Measurements from ENCODE around the gene TMC1. TPM values are rescaled to one million over a fixed set of nuclear protein-coding genes. Genes with fewer than 3 reads are reported as not detected.

TMC1 gene
- total RNA-seq, 3 donors from 2014 or later, result under 0.01 to 0.16 TPM; not detected in 1

DNA sequence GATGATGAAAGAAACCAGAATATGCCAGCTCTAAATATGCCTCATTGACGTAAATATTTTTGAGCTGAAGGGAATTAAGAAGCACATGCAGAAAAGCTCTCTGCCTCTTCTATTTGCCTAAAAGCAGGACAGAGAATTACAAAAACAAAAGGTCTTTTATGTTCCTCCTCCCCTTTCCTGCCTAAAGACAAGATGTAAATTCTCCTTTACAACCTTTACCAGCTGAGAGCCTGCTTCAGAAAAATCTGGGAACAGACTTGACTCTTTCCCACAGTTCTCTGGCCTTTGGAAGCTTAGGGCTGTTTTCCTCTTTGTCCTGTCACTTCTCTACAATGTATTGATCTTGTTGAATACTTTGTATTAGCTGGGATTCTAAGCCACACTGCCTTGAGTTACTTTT lies 199.7 kb downstream of the TMC1 start:
- Histone ChIP-seq H3K27ac (no peak overlapping the region), H3K27me3 (no peaks in the 10 kb centered on the region), H3K4me1 (no peaks in the 10 kb centered on the region), H3K4me3 (no peak overlapping the region), H3K9me3 (peaks cover 0 to 4% of the 10 kb centered on the region in 2 donors), H3K36me3 (no peaks in the 10 kb centered on the region)
- DNase-seq (ENCODE audit: low spot score in 2 of 2), result no peak
- intact Hi-C loops (cut with DNase I; ENCODE audit: low total_unique reads), result no loop called here
- TF ChIP-seq POLR2AphosphoS5 (IDR thresholded peaks at IDR 0.05) (no peak), POLR2A (IDR thresholded peaks at IDR 0.05) (no peak)

- no peak overlapping the region for H3K4me3 ChIP-seq
- H3K27ac ChIP-seq, result no peak overlapping the region
- TF ChIP-seq CTCF (IDR thresholded peaks at IDR 0.05), result no peak
- no peak for TF ChIP-seq POLR2A (IDR thresholded peaks at IDR 0.05)
- TF ChIP-seq POLR2AphosphoS5 (IDR thresholded peaks at IDR 0.05), result no peak
- no peak for DNase-seq (ENCODE audit: low spot score in 2 of 2)
- no peaks in the 10 kb centered on the region for H3K27me3 ChIP-seq
- H3K4me1 ChIP-seq, result no peaks in the 10 kb centered on the region
- intact Hi-C loops (cut with DNase I; ENCODE audit: low total_unique reads), result no loop called here
- peaks cover 0 to 4% of the 10 kb centered on the region in 2 donors for H3K9me3 ChIP-seq
- no peaks in the 10 kb centered on the region for H3K36me3 ChIP-seq
Observed at GRCh38 chr9:72726947-72727346, 205.5 kb downstream of the TMC1 start.

- no peak overlapping the region for H3K4me3 ChIP-seq
- TF ChIP-seq POLR2AphosphoS5 (IDR thresholded peaks at IDR 0.05), result no peak
- TF ChIP-seq POLR2A (IDR thresholded peaks at IDR 0.05), result no peak
- no peak for TF ChIP-seq CTCF (IDR thresholded peaks at IDR 0.05)
- intact Hi-C loops (cut with DNase I; ENCODE audit: low total_unique reads), result no loop called here
- H3K9me3 ChIP-seq, result no peaks in the 10 kb centered on the region
- no peaks in the 10 kb centered on the region for H3K4me1 ChIP-seq
- H3K36me3 ChIP-seq, result no peaks in the 10 kb centered on the region
- no peaks in the 10 kb centered on the region for H3K27me3 ChIP-seq
- H3K27ac ChIP-seq, result no peak overlapping the region
- DNase-seq (ENCODE audit: low spot score in 2 of 2), result no peak
Observed at GRCh38 chr9:72728031-72728770, 206.8 kb downstream of the TMC1 start.

- no peak overlapping the region for H3K27ac ChIP-seq
- H3K36me3 ChIP-seq, result no peaks in the 10 kb centered on the region
- no peak overlapping the region for H3K4me3 ChIP-seq
- H3K4me1 ChIP-seq, result no peaks in the 10 kb centered on the region
- TF ChIP-seq POLR2AphosphoS5 (IDR thresholded peaks at IDR 0.05), result no peak
- no peak for TF ChIP-seq CTCF (IDR thresholded peaks at IDR 0.05)
- no peak for DNase-seq (ENCODE audit: low spot score in 2 of 2)
- no peaks in the 10 kb centered on the region for H3K9me3 ChIP-seq
- intact Hi-C loops (cut with DNase I; ENCODE audit: low total_unique reads), result loop anchor here (2.0 kb wide), 1 partner anchor 21 kb away; no protein-coding TSS in a partner anchor
- no peaks in the 10 kb centered on the region for H3K27me3 ChIP-seq
Observed at GRCh38 chr9:72733895-72734294, 212.5 kb downstream of the TMC1 start.

- no peaks in the 10 kb centered on the region for H3K36me3 ChIP-seq
- H3K4me1 ChIP-seq, result no peaks in the 10 kb centered on the region
- TF ChIP-seq POLR2A (IDR thresholded peaks at IDR 0.05) (no peak), POLR2AphosphoS5 (IDR thresholded peaks at IDR 0.05) (no peak), CTCF (IDR thresholded peaks at IDR 0.05) (no peak)
- no peak overlapping the region for H3K4me3 ChIP-seq
- H3K9me3 ChIP-seq, result no peaks in the 10 kb centered on the region
- no peaks in the 10 kb centered on the region for H3K27me3 ChIP-seq
- DNase-seq (ENCODE audit: low spot score in 2 of 2), result no peak
- intact Hi-C loops (cut with DNase I; ENCODE audit: low total_unique reads), result loop anchor here (2.0 kb wide), 1 partner anchor 22 kb away; no protein-coding TSS in a partner anchor
- no peak overlapping the region for H3K27ac ChIP-seq
Observed at GRCh38 chr9:72734631-72735030, 213.2 kb downstream of the TMC1 start.

Measured in breast epithelium (tissue), 4 donors.